GM23248 (cell line): ENCODE measurements around the gene DLG2.

Experiments used
- EZH2 ChIP-seq: fragments of 200-600 bp; sonication (generic); IDR thresholded peaks from 2 replicates; pipeline ENCODE4 v1.6.1; 2018; ENCODE audit warnings: antibody characterized with exemption, mild to moderate bottlenecking; ENCODE audit not compliant: insufficient read depth, poor library complexity, severe bottlenecking
- EZH2phosphoT487 ChIP-seq: fragments of 200-600 bp; sonication (generic); IDR thresholded peaks from 2 replicates; pipeline ENCODE4 v1.6.1; 2018; ENCODE audit warnings: antibody characterized with exemption, moderate library complexity, mild to moderate bottlenecking, low read depth; ENCODE audit not compliant: insufficient read depth

- no peak for TF ChIP-seq EZH2phosphoT487
- no peak for TF ChIP-seq EZH2
These were observed 195.8 kb downstream of the DLG2 start for GRCh38 chr11:85431319-85431718.
